Tongue (tissue), 1 donor: ENCODE measurements around the gene ACCS. TPM values are rescaled to one million over a fixed set of nuclear protein-coding genes. Genes with fewer than 3 reads are reported as not detected.

ENCODE experiments used
- total RNA-seq: library from RNA; depleted of rRNA; stranded (reverse); fragments of >200 nt; gene quantifications from one replicate; pipeline ENCODE4 v1.2.3, GENCODE V29; 2014

The ACCS gene
- total RNA-seq, 1 donor from 2014 or later: 17.6 TPM

Other genes with a start within 250 kb of the ACCS start
- gene ALKBH3, start 185.4 kb upstream of the ACCS start, total RNA-seq: 27.3 TPM
- 20.2 TPM for gene C11orf96, start 123.6 kb upstream of the ACCS start, total RNA-seq
- gene ACCSL, start 18.3 kb upstream of the ACCS start, total RNA-seq: not detected
- gene EXT2, start 29.4 kb downstream of the ACCS start, total RNA-seq: 79.5 TPM
- 4.1 TPM for gene ALX4, start 243.9 kb downstream of the ACCS start, total RNA-seq